ENCODE measurements around the gene PIGM.

PIGM gene

DNA sequence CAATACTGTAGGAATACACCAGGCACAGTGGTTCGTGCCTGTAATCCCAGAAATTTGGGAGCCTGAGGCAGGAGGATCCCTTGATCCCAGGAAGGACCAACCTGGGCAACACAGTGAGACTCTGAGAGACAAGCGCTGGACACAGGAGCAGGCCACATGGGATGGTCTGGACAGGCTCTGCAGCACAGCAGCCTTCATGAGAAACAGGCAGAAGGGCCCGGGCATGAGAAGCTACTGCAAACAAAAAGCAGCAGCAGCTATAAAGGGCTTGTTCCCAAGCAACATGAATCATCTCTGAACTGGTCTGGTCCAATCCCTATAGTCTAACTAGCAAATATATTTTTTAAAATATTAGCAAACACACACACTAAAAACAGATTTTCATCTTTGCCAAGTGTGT, 42.2 kb downstream of the PIGM start:
- DNase-seq (ENCODE audit: low read depth in 2 of 2): no peak

- no peak for DNase-seq (ENCODE audit: low read depth in 2 of 2)
Observed at GRCh38 chr1:159988006-159988405, 43.8 kb downstream of the PIGM start.

- DNase-seq (ENCODE audit: low read depth in 2 of 2): no peak
Observed at GRCh38 chr1:159987186-159987585, 44.6 kb downstream of the PIGM start.

DNA sequence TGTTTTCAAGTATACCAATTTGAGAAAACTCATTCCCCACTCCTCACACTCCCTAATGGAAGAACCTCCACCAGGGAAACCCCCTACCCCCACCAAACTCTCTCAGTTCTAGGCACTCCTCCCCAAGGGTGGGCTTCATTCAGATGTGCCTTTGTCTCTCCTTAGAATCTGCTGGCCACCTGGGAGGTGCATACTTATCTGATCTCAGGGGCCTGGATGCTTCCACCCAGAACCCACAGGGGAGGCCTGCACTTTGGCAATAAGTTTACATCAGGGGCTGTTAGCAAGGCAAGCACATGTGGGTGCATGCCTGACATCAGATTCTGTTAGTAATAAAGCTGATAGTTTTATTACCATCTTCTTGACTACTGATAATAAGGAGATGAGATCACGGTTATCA, 45.3 kb downstream of the PIGM start:
- DNase-seq (ENCODE audit: low read depth in 2 of 2): no peak

DNA sequence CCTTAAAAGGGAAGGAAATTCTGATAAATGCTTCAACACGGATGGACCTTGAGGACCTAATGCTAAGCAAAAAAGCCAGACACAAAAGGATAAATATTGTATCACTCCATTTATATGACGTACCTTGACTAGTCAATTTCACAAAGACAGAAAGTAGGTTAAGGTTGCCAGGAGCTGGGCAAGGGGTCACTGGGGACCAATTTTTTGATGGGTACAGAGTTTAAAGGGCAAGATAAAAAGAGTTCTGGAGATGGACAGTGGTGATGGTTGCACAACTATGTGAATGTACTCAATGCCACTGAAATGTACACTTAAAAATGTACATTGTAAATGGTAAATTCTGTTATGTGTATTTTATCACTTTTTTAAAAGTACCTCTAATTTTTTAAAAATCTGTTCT, 45.7 kb downstream of the PIGM start:
- DNase-seq (ENCODE audit: low read depth in 2 of 2): no peak

DNA sequence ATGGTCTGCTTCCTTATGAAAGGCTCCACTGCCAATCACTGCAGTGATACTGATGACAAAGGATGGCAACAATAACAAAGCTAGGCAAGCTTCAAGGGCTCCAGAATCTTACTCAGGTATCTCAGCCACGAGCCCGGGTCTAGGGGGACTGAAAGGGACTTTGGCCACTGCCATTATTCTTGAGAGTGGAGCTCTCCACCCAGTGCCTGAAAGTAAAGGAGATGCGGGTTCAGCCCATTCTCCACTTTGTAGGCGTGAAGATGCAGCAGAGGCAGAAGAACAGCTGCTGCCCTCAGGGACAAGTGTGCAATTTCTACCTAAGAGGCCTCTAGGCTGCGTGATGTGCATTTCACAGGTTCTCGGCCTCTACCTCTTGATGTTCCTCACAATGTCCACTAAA, 46.3 kb downstream of the PIGM start:
- no peak for DNase-seq (ENCODE audit: low read depth in 2 of 2)

- no peak for DNase-seq (ENCODE audit: low read depth in 2 of 2)
Observed at GRCh38 chr1:159983681-159984080, 48.1 kb downstream of the PIGM start.

DNA sequence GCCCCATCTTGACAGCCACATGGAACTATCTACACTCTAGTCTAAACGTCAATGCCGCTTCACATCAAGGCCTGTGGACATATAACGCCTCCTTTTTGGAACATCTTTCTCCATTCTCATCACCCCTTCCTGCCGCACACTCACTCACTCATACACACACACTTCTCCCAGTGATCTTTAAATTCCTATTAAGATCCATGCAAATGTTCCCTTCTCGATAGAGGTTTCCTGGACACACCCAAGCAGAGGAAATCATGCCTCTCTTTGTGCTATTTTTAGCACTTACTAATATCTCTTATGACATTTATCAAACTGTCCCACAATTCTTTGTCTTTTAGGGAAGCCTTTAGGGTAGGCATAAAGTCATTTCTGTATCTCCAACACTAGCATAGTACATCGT, 49.5 kb downstream of the PIGM start:
- no peak for DNase-seq (ENCODE audit: low read depth in 2 of 2)

- no peak for DNase-seq (ENCODE audit: low read depth in 2 of 2)
Observed at GRCh38 chr1:159981351-159982055, 50.3 kb downstream of the PIGM start.

DNA sequence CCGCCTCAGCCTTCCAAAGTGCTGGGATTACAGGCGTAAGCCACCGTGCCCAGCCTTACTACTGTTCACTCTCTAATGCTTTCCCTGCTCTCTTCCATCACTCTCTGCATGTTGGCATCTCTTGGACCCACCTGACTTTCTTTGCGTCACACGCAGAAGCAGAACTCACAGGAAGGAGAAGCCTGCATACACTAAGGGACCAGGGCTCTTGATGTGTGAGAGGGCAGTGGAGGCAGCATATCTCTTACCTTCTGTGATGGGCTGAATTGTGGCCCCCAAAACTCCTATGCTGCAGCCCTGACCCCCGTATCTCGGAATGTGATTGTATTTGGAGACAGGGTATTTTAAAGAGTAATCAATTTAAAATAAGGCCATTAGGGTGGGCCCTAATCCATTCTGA, 51.0 kb downstream of the PIGM start:
- DNase-seq (ENCODE audit: low read depth in 2 of 2): no peak

DNA sequence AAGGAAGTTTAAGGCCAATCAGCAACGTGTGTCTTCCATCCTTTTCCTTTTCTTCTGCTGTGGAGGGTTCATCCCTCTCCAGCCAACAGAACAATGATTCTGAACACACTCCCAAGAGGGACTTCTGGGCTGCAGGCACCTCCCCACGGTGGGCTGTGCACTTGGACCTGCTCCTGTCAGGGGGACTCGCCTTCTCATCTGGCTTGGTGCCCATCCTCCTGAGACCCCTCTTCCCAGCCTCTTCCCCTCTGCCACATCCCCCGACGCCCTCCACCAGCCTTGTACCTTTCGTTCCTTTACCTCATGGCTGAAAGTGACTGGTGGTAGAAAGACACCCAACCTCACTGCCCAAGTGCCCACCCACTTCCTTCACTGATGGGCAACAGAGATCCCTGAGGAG, 51.7 kb downstream of the PIGM start:
- no peak for DNase-seq (ENCODE audit: low read depth in 2 of 2)

- no peak for DNase-seq (ENCODE audit: low read depth in 2 of 2)
Observed at GRCh38 chr1:159979257-159979656, 52.5 kb downstream of the PIGM start.

- no peak for DNase-seq (ENCODE audit: low read depth in 2 of 2)
Observed at GRCh38 chr1:159978107-159978398, 53.7 kb downstream of the PIGM start.

DNA sequence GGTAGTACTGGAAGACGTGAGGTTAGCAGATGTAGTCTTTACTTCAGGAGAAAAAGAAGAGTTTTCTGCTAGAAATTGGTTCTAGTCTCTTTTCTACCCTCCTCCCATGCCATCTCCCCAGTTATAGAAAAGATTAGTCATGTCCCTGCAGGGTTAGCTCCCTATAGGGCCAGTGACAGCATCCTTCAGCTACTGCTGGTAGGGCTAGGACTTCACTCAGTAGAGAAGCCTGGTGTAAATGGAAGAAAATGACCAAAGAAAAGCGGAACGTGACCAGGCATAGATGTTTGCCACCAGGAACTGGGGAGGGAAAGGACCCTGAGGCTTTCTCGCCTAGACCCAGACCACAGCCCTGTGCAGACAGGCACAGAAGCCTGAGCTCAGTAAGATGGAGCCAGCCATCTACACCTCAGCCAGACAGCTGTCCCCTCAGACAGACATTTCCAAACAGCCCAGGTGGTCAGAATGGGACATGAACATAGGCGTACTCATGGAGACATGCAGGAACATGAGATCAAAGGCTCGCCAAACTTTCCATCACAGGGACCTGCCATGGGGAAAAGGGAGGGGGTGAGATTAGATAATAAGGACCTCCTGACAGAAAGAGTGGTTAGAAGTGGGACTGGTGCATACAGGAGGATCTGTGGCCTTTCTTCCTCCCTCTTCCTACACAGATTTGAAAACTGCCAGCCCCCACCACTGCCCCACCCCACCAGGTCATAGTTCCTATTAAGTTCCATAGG, 54.3 kb downstream of the PIGM start:
- no peak for DNase-seq (ENCODE audit: low read depth in 2 of 2)
